IMR-90 (cell line): ENCODE results near the gene CYP24A1. TPM values are rescaled to one million over a fixed set of nuclear protein-coding genes. Genes with fewer than 3 reads are reported as not detected.

Experiments used
- ATAC-seq: fragments of 200-7000 bp; cut with Tn5 transposase; 2 replicates; pipeline ENCODE4 v1.9.1; 2020; ENCODE audit warnings: low read depth, mild to moderate bottlenecking, moderate library complexity
- BruUV-seq: library from RNA; stranded (reverse); fragments of 400-500 nt; replicated peaks from 2 replicates; lab custom pipeline; 2021; lab: Mats Ljungman, UMichigan
- CTCF ChIA-PET: fragments of 300-600 bp; formaldehyde crosslinking; extraction: SDS; loops from one replicate; lab custom pipeline; 2021; ENCODE audit warnings: antibody characterized with exemption; lab: Yijun Ruan, JAX
- POLR2A ChIA-PET: fragments of 300-600 bp; sonication (Branson Sonifier 250); formaldehyde crosslinking; loops from one replicate; lab custom pipeline; 2022; ENCODE audit warnings: antibody characterized with exemption; ENCODE audit not compliant: unreplicated experiment; lab: Charles Lee
- DNase-seq: peaks from one replicate; pipeline ENCODE4 v3.0.0; 2013
- H2AFZ ChIP-seq: replicated peaks from 2 replicates; pipeline ENCODE3; 2013; ENCODE audit warnings: low read length, mild to moderate bottlenecking; ENCODE audit not compliant: poor library complexity
- H2AK5ac ChIP-seq: 2 replicates; pipeline ENCODE4 v1.6.1; 2013; ENCODE audit warnings: low read depth, low read length, inconsistent platforms
- H2AK9ac ChIP-seq: replicated peaks from 2 replicates; pipeline ENCODE3; 2013; ENCODE audit warnings: mild to moderate bottlenecking, low read depth, low read length, moderate library complexity; ENCODE audit not compliant: poor library complexity
- H2BK120ac ChIP-seq: 2 replicates; pipeline ENCODE4 v1.6.1; 2013; ENCODE audit warnings: low read depth, low read length, inconsistent platforms
- H2BK15ac ChIP-seq: 3 replicates; pipeline ENCODE4 v1.6.1; 2013; ENCODE audit warnings: low read depth, low read length, inconsistent platforms
- H2BK20ac ChIP-seq: 2 replicates; pipeline ENCODE4 v1.6.1; 2013; ENCODE audit warnings: low read depth, mild to moderate bottlenecking, inconsistent platforms, low read length, moderate library complexity
- H2BK5ac ChIP-seq: 2 replicates; pipeline ENCODE4 v1.6.1; 2013; ENCODE audit warnings: mild to moderate bottlenecking, low read depth, low read length, inconsistent platforms; ENCODE audit not compliant: poor library complexity, severe bottlenecking
- H3K14ac ChIP-seq: replicated peaks from 2 replicates; pipeline ENCODE4 v1.6.1; 2013; ENCODE audit warnings: low read depth, low read length, inconsistent platforms
- H3K18ac ChIP-seq: 2 replicates; pipeline ENCODE4 v1.6.1; 2013; ENCODE audit warnings: low read depth, low read length, control low read depth
- H3K23ac ChIP-seq: 2 replicates; pipeline ENCODE4 v1.6.1; 2013; ENCODE audit warnings: low read depth, low read length, inconsistent platforms
- H3K27ac ChIP-seq: 2 replicates; pipeline ENCODE4 v1.5.1; 2013; ENCODE audit warnings: mild to moderate bottlenecking, control low read depth, low read length; ENCODE audit not compliant: insufficient read depth
- H3K27me3 ChIP-seq: 2 replicates; pipeline ENCODE4 v1.6.1; 2013; ENCODE audit warnings: low read length; ENCODE audit not compliant: control insufficient read depth, insufficient read depth
- H3K36me3 ChIP-seq: 2 replicates; pipeline ENCODE4 v1.6.1; 2013; ENCODE audit warnings: low read length, mixed read lengths; ENCODE audit not compliant: control insufficient read depth, insufficient read depth
- H3K4ac ChIP-seq: 2 replicates; pipeline ENCODE4 v1.6.1; 2013; ENCODE audit warnings: low read depth, low read length, inconsistent platforms
- H3K4me1 ChIP-seq: 2 replicates; pipeline ENCODE4 v1.6.1; 2013; ENCODE audit warnings: low read length, mixed read lengths; ENCODE audit not compliant: control insufficient read depth, insufficient read depth
- H3K4me2 ChIP-seq: 2 replicates; pipeline ENCODE4 v1.6.1; 2013; ENCODE audit warnings: low read depth, mild to moderate bottlenecking, control low read depth, low read length, moderate library complexity
- H3K4me3 ChIP-seq: 2 replicates; pipeline ENCODE4 v1.5.1; 2013; ENCODE audit warnings: low read depth, mild to moderate bottlenecking, control low read depth, low read length, moderate library complexity; ENCODE audit not compliant: insufficient read depth
- H3K56ac ChIP-seq: 2 replicates; pipeline ENCODE4 v1.6.1; 2013; ENCODE audit warnings: low read length, inconsistent platforms; ENCODE audit not compliant: insufficient read depth; ENCODE audit errors: extremely low read depth
- H3K79me1 ChIP-seq, 2 experiments: 2 replicates each; pipeline ENCODE4 v1.6.1; 2013; ENCODE audit warnings: low read length in 2 of 2, inconsistent platforms in 1 of 2, low read depth in 1 of 2
- H3K9ac ChIP-seq: 2 replicates; pipeline ENCODE4 v1.6.1; 2013; ENCODE audit warnings: low read depth, low read length, control low read depth
- H3K9me1 ChIP-seq: 2 replicates; pipeline ENCODE4 v1.6.1; 2013; ENCODE audit warnings: low read length, inconsistent platforms; ENCODE audit not compliant: insufficient read depth
- H3K9me3 ChIP-seq: 2 replicates; pipeline ENCODE4 v1.6.1; 2013; ENCODE audit warnings: low read length; ENCODE audit not compliant: control insufficient read depth, insufficient read depth
- H4K20me1 ChIP-seq: 2 replicates; pipeline ENCODE4 v1.6.1; 2013; ENCODE audit warnings: low read length, inconsistent platforms; ENCODE audit not compliant: insufficient read depth
- H4K5ac ChIP-seq: 2 replicates; pipeline ENCODE4 v1.6.1; 2013; ENCODE audit warnings: mild to moderate bottlenecking, low read depth, low read length, control low read depth
- H4K8ac ChIP-seq, 2 experiments: 2 replicates each; pipeline ENCODE4 v1.6.1; 2013; ENCODE audit warnings: low read depth in 2 of 2, low read length in 2 of 2, control low read depth in 1 of 2, inconsistent platforms in 1 of 2
- H4K91ac ChIP-seq: 2 replicates; pipeline ENCODE4 v1.6.1; 2013; ENCODE audit warnings: low read depth, low read length, inconsistent platforms; ENCODE audit not compliant: insufficient read depth
- BHLHE40 ChIP-seq: fragments of 150-350 bp; IDR thresholded peaks from 2 replicates; pipeline ENCODE4 v1.6.1; 2016; ENCODE audit warnings: mild to moderate bottlenecking, low read depth, low read length
- CEBPB ChIP-seq: IDR thresholded peaks from 2 replicates; pipeline ENCODE4 v1.6.1; 2012; ENCODE audit warnings: low read depth, low read length, improper control_type of control experiment
- CHD1 ChIP-seq: IDR thresholded peaks from 2 replicates; pipeline ENCODE4 v1.6.1; 2012; ENCODE audit warnings: low read depth, low read length, improper control_type of control experiment
- FOS ChIP-seq: fragments of 150-350 bp; IDR thresholded peaks from 2 replicates; pipeline ENCODE4 v1.6.1; 2016; ENCODE audit warnings: low read depth, low read length
- MAFK ChIP-seq: IDR thresholded peaks from 2 replicates; pipeline ENCODE4 v1.6.1; 2012; ENCODE audit warnings: low read depth, low read length, improper control_type of control experiment
- MAZ ChIP-seq: IDR thresholded peaks from 2 replicates; pipeline ENCODE4 v1.6.1; 2012; ENCODE audit warnings: low read depth, mild to moderate bottlenecking, low read length, improper control_type of control experiment, moderate library complexity, borderline replicate concordance
- MXI1 ChIP-seq: IDR thresholded peaks from 2 replicates; pipeline ENCODE4 v1.6.1; 2012; ENCODE audit warnings: low read depth, mild to moderate bottlenecking, low read length, moderate library complexity, borderline replicate concordance
- NFE2L2 ChIP-seq: fragments of 150-350 bp; IDR thresholded peaks from 2 replicates; pipeline ENCODE4 v1.6.1; 2016; ENCODE audit warnings: low read depth, mild to moderate bottlenecking, low read length
- POLR2A ChIP-seq: IDR thresholded peaks from 2 replicates; pipeline ENCODE4 v1.6.1; 2012; ENCODE audit warnings: mild to moderate bottlenecking, low read depth, low read length
- RAD21 ChIP-seq: IDR thresholded peaks from 2 replicates; pipeline ENCODE4 v1.6.1; 2012; ENCODE audit warnings: low read length, improper control_type of control experiment
- RCOR1 ChIP-seq: IDR thresholded peaks from 2 replicates; pipeline ENCODE4 v1.6.1; 2012; ENCODE audit warnings: mild to moderate bottlenecking, low read length, improper control_type of control experiment; ENCODE audit not compliant: insufficient replicate concordance
- RFX5 ChIP-seq: IDR thresholded peaks from 2 replicates; pipeline ENCODE4 v1.8.0; 2012; ENCODE audit warnings: low read depth, mild to moderate bottlenecking, low read length, moderate library complexity
- SMC3 ChIP-seq: fragments of 150-350 bp; IDR thresholded peaks from 2 replicates; pipeline ENCODE4 v1.6.1; 2016; ENCODE audit warnings: low read depth, mild to moderate bottlenecking, antibody characterized with exemption, low read length, moderate library complexity
- USF2 ChIP-seq: fragments of 150-350 bp; IDR thresholded peaks from 2 replicates; pipeline ENCODE4 v1.6.1; 2017; ENCODE audit warnings: mild to moderate bottlenecking, antibody characterized with exemption, low read length, low read depth
- WGBS, 2 experiments: methylation state at CpG; one replicate each; pipeline versions ENCODE4 v1.1.5 to v1.1.7; 2013; ENCODE audit warnings: missing lambda C conversion rate in 2 of 2; ENCODE audit not compliant: insufficient read length in 1 of 2; ENCODE audit errors: extremely low coverage in 2 of 2; 5-methylcytosine and 5-hydroxymethylcytosine counted together
- dilution Hi-C: fragments of 300-500 bp; cut with HindIII; formaldehyde crosslinking; loops from one replicate; pipeline ENCODE4 v1.14.3; 2018; ENCODE audit warnings: low sequenced_read_pairs; ENCODE audit not compliant: unreplicated experiment
- in situ Hi-C: fragments of 300-500 bp; cut with MboI; formaldehyde crosslinking; loops from 3 replicates; pipeline ENCODE4 v1.14.3; 2019; ENCODE audit warnings: low sequenced_read_pairs, inconsistent platforms, mixed read lengths
- intact Hi-C: fragments of 100-400 bp; cut with micrococcal nuclease; formaldehyde crosslinking; loops from 2 replicates; pipeline ENCODE4 v1.10.0; 2022
- polyA plus RNA-seq, 3 experiments: library from polyadenylated mRNA; depleted of rRNA; stranded (reverse); fragments of >200 nt; gene quantifications; 2 replicates each; pipeline ENCODE4 v1.2.3, GENCODE V29; 2012; ENCODE audit warnings: low replicate concordance in 1 of 3
- total RNA-seq: library from RNA; depleted of rRNA; stranded (reverse); fragments of >200 nt; gene quantifications from 2 replicates; pipeline ENCODE4 v1.2.3, GENCODE V29; 2012
- TF ChIP-seq, protein P1 (sequence below): conservative IDR thresholded peaks from 2 replicates; pipeline ENCODE4 v1.5.1; 2012; ENCODE audit warnings: mild to moderate bottlenecking, low read depth, low read length, improper control_type of control experiment
- TF ChIP-seq, protein P2 (sequence below): fragments of 150-350 bp; IDR thresholded peaks from 2 replicates; pipeline ENCODE4 v1.6.1; 2016; ENCODE audit warnings: low read depth, mild to moderate bottlenecking, low read length, moderate library complexity, borderline replicate concordance

CYP24A1 gene
- total and polyA plus RNA-seq, 2 of the 4 experiments (the other 2 are of a cell fraction) = not detected

- H3K18ac ChIP-seq = no peak overlapping the region
- peaks cover 2% of the 10 kb centered on the region; the same call in 1 of the 2 replicates for H3K4me1 ChIP-seq
- H3K23ac ChIP-seq = no peak overlapping the region
- intact Hi-C loops (loop anchor here (5.0 kb wide), 1 partner anchor 52 kb away; no protein-coding TSS in a partner anchor), in situ Hi-C loops (no loop called here), dilution Hi-C loops (no loop called here)
- peaks cover 3% of the 10 kb centered on the region for H3K9me3 ChIP-seq
- POLR2A ChIA-PET = no interaction called here
- H3K9me1 ChIP-seq = peaks cover 3% of the 10 kb centered on the region; the same call in 1 of the 2 replicates
- no peak overlapping the region for H4K91ac ChIP-seq
- H3K14ac ChIP-seq = no peak overlapping the region
- no peak overlapping the region for H2BK20ac ChIP-seq
- H2AFZ ChIP-seq = no peak overlapping the region
- no peak overlapping the region for H4K5ac ChIP-seq
- H3K4me3 ChIP-seq = no peak overlapping the region
- no peak overlapping the region for H3K4ac ChIP-seq
- BruUV-seq = no TSS peak
- H3K9ac ChIP-seq = no peak overlapping the region
- no peak overlapping the region for H4K8ac ChIP-seq
- H3K79me1 ChIP-seq = no peaks in the 10 kb centered on the region
- no peak overlapping the region for H2BK5ac ChIP-seq
- H2BK15ac ChIP-seq = no peak overlapping the region
- CTCF ChIA-PET = no interaction called here
- H3K4me2 ChIP-seq = no peak overlapping the region
- H2AK5ac ChIP-seq = no peak overlapping the region
- no peak for ATAC-seq
- no peak overlapping the region for H2BK120ac ChIP-seq
- DNase-seq = no peak
- no peak overlapping the region for H2AK9ac ChIP-seq
- H3K56ac ChIP-seq = no peak overlapping the region
- H3K27me3 ChIP-seq = no peaks in the 10 kb centered on the region; the same call in 1 of the 2 replicates
- no peak for TF ChIP-seq BHLHE40
- TF ChIP-seq FOS = no peak
- TF ChIP-seq SMC3 = no peak
- no peak for TF ChIP-seq MXI1
- no peak for TF ChIP-seq CHD1
- TF ChIP-seq RAD21 = no peak
- no peak for TF ChIP-seq MAFK
- no peak for TF ChIP-seq CEBPB
- no peak for TF ChIP-seq NFE2L2
- TF ChIP-seq POLR2A = no peak
- no peak for TF ChIP-seq RCOR1
- no peak for TF ChIP-seq USF2
- no peak for TF ChIP-seq RFX5
- TF ChIP-seq, protein P1, sequence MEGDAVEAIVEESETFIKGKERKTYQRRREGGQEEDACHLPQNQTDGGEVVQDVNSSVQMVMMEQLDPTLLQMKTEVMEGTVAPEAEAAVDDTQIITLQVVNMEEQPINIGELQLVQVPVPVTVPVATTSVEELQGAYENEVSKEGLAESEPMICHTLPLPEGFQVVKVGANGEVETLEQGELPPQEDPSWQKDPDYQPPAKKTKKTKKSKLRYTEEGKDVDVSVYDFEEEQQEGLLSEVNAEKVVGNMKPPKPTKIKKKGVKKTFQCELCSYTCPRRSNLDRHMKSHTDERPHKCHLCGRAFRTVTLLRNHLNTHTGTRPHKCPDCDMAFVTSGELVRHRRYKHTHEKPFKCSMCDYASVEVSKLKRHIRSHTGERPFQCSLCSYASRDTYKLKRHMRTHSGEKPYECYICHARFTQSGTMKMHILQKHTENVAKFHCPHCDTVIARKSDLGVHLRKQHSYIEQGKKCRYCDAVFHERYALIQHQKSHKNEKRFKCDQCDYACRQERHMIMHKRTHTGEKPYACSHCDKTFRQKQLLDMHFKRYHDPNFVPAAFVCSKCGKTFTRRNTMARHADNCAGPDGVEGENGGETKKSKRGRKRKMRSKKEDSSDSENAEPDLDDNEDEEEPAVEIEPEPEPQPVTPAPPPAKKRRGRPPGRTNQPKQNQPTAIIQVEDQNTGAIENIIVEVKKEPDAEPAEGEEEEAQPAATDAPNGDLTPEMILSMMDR = no peak
- TF ChIP-seq, protein P2, sequence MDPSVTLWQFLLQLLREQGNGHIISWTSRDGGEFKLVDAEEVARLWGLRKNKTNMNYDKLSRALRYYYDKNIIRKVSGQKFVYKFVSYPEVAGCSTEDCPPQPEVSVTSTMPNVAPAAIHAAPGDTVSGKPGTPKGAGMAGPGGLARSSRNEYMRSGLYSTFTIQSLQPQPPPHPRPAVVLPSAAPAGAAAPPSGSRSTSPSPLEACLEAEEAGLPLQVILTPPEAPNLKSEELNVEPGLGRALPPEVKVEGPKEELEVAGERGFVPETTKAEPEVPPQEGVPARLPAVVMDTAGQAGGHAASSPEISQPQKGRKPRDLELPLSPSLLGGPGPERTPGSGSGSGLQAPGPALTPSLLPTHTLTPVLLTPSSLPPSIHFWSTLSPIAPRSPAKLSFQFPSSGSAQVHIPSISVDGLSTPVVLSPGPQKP = no peak
- TF ChIP-seq MAZ = no peak
- no peaks in the 10 kb centered on the region for H4K20me1 ChIP-seq
- WGBS, 2 experiments = no CpG with 5 or more reads among the region's 6 CpGs
- H3K36me3 ChIP-seq = no peaks in the 10 kb centered on the region
- no peak overlapping the region for H3K27ac ChIP-seq
These were observed 28.9 kb downstream of the CYP24A1 start for GRCh38 chr20:54144847-54145414.
